Stimulated activated CD8-positive, alpha-beta memory T cell treated with anti-CD3 and anti-CD28 coated beads, Interleukin-4, amount 100 ng/mL, for 4 hours (primary cell): ENCODE data around the gene MYCBPAP.
A peak's percentile ranks its signal among the peaks of the same experiment; 100 is the strongest.
"Not testable (repeated sequence)": the region's sequence is repeated elsewhere in the genome, so short reads cannot be mapped to it uniquely, and the experiment has no call there.

Experiments used
- DNase-seq, 2 donors: peaks; one replicate each; pipeline ENCODE4 v3.0.0-alpha.2; 2020; ENCODE audit warnings: low read depth in 2 of 2, low spot score in 1 of 2

MYCBPAP gene

DNA sequence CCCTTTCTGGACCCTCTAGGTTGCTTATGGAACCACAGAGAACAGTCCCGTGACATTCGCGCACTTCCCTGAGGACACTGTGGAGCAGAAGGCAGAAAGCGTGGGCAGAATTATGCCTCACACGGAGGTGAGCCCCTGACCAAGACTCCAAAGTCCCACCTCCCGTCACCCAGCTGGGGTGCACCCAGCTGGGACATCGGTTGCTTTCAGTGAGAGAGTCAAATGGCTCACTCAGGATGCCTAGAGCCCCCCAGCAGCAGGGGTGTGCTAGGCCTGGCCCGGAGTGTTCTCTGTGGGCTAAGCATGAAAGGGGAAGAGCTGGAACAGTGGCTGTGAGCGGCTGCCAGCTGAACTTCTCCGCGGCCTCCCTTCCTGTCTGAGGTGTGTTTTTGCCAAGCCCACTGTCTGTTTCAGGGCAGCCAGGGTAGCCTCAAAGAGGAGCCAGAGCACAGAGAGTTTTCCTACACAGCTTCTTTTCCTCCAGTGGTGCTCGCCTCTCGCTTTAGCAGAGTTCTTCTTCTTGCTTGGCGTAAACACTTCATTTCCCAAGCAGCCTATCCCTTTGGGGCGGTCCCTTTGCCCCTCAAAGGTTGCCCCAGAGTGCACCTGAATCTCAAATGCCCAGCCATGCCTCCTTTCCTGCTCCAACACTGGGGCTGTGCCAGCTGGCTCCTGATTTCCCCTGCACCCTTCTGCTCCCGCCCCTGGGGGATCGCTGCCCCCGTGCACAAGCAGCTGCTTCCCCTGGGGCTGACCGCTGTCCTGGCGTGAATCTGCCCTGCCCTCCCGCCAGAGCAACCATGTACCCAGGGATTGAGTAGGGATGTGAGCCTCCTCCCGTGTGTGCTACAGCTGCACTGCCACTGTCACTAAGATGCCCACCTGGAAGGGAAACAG is 37.0 kb upstream of the MYCBPAP start:
- no peak for DNase-seq

DNA sequence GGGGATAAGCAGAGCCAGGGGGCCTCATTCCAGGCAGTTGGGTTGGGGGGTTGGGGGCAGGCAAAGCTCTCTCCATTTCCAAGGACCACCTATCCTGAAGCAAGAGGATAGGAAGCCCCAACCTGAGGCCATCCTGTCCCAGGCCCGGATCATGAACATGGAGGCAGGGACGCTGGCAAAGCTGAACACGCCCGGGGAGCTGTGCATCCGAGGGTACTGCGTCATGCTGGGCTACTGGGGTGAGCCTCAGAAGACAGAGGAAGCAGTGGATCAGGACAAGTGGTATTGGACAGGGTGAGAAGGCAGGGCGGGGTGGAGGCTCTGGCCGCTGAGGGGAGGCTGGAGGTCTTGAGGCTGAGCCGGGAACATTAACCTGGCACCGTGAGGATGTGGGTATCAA is 36.0 kb upstream of the MYCBPAP start:
- DNase-seq = no peak

DNA sequence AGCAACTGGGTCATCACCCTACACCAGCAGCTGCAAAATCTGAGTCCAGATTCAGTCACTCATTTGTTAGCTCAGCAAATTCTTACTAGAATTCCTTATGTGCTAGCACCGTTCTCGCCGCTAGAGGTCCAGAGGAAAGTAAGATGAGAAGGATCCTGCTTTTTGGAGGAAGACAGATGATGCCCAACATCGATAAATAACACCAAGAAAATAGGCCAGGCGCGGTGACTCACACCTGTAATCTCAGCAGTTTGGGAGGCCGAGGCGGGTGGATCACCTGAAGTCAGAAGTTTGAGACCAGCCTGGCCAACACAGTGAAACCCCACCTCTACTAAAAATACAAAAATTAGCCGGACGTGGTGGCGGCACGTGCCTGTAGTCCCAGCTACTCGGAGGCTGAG is 35.5 kb upstream of the MYCBPAP start:
- DNase-seq = not testable (repeated sequence)

DNA sequence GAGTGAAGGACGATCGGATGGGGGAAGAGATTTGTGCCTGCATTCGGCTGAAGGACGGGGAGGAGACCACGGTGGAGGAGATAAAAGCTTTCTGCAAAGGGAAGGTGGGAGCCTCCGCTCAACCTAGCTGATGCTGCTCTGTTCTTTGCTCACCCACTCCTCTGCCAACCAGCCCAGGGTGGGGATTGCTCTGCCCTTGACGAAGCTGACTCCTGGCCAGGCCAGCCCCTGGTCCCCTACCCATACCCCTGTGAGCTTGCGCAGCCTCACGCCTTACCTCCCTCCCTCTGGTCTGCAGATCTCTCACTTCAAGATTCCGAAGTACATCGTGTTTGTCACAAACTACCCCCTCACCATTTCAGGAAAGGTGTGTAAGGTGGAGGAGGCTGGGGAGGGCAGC is 34.3 kb upstream of the MYCBPAP start:
- DNase-seq = no peak

DNA sequence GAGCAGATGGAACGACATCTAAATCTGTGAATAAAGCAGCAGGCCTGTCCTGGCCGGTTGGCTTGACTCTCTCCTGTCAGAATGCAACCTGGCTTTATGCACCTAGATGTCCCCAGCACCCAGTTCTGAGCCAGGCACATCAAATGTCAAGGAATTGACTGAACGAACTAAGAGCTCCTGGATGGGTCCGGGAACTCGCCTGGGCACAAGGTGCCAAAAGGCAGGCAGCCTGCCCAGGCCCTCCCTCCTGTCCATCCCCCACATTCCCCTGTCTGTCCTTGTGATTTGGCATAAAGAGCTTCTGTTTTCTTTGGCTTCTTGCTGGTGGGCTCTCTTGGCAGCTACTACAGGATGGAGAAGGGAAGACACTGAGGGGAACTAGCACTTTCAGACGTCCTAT is 33.7 kb upstream of the MYCBPAP start:
- DNase-seq = no peak

DNA sequence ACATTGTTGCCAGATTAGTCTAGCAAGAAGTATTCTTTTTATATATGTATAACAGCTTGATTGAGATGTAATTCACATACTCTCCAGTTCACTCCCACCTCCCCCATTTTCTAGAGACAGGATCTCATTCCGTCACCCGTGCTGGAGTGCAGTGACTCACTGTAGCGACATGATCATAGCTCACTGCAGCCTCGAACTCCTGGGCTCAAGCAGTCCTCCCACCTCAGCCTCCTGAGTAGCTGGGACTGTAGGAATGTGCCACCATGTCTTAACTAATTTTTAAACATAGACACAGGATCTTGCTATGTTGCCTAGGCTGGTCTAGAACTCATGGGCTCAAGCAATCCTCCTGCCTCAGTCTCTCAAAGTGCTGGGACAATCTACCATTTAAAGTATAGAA is 32.9 kb upstream of the MYCBPAP start:
- DNase-seq = no peak

DNA sequence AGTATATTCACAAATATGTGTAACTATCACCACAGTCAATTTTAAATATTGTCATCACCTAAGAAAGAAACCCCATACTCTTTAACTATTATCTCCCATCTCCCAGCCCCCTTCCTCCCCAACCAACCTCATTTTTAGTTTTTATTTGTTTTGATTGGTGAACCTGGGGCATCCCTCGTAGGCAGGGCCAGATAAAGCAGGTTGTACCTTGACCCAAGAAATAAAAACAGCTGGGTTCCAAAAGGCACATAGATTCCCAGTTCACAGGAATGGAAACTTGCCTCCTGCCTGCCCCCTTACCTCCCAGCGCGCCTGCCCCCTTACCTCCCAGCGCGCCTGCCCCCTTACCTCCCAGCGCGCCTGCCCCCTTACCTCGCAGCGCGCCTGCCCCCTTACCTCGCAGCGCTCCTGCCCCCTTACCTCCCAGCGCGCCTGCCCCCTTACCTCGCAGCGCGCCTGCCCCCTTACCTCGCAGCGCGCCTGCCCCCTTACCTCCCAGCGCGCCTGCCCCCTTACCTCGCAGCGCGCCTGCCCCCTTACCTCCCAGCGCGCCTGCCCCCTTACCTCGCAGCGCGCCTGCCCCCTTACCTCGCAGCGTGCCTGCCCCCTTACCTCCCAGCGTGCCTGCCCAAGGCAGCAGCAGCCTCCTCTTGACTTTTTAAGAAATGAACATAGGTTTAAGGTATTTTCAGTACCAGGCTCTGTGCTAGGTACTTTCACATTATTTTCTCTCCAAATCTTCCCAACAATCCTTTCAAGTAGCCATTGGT is 32.3 kb upstream of the MYCBPAP start:
- DNase-seq = not testable (repeated sequence)

DNA sequence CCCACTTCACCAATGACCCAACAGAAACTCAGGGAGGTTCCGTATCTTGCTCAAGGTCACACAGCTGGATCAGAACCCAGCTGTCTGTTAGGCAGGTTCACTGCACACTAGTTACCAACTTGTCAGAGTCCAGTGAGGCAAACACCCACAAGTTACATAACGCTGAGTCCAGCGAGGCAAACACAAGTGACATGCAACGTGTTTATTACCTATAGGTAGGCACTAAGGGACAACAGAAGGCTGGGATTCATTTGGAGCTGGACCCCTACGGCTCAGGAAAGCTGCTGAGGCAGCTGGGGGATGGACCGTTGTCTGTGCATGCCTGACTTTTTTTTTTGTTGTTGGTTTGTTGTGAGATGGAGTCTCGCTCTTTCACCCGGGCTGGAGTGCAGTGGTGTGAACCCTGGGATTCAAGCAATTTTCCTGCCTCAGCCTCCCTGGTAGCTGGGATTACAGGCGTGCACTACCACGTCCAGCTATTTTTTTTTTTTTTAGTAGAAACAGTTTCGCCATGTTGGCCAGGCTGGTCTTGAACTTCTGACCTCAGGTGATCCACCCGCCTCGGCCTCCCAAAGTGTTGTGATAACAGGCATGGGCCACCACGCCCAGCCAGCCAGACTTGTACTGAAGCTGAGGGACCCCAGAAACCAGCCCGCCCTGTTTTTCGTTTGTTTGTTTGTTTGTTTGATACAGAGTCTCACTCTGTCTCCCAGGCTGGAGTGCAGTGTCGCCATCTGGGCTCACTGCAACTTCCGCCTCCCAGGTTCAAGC is 31.5 kb upstream of the MYCBPAP start:
- DNase-seq = no peak

DNA sequence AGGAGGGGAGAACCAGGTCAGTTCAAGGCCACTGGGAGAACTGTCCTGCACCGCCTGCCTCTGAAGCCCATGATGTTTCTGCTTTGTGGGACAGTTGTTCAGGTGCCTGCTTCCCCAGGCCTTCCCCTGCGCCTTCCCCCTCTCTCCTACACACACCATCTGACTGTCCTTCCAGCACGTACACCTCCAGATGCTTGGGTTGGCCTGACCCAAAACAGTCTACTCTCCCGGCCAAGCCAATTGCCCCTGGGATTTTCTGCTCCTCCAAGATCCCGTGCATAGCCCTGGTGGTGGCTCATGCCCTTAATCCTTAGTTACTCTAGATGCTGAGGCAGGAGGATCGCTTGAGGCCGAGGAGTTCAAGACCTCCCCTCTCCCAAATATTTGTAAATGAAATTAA is 30.3 kb upstream of the MYCBPAP start:
- no peak for DNase-seq

DNA sequence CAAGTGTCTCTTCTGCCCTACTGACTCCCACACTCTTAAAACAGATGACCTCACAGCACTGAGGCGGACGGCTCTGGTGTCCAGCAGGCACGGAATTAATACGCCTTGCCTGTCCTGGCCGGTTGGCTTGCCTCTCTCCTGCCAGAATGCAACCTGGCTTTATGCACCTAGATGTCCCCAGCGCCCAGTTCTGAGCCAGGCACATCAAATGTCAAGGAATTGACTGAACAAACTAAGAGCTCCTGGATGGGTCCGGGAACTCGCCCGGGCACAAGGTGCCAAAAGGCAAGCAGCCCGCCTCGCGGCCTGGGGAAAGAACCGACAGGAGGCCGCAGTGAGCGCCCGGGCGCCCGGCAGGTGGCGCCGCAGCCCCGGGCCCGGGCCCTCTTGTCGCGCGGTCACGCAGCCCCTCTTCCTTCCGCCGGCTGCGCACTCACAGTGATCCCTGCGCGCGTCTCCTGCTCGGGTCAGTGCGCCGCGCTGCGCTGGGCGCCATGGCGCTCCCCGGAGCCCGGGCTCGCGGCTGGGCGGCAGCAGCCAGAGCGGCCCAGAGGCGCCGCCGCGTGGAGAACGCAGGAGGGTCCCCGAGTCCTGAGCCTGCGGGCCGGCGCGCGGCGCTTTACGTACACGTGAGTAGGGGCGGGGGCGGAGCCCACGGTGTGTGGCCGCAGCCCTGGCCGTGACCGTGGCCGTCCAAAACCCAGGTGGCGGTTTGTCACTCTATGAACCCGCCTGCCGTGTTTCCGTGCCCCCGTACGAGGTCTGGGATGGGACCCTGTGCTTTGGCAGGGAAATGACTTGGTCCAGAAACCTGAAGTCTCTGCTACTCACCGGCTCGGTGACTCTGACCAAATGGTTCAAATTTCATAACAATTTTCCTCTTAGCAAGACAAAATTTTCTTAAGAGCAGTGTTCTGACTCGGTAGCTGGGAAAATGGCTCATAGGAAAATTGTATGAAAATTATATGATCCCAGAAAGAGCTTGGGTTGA is 29.6 kb upstream of the MYCBPAP start, which contains the start of gene RSAD1:
TSS of gene RSAD1 (plus strand) at position 470 of the 991 bp plus-strand sequence. CDS start at position 495, 25 bp downstream.
- peak; percentile 57 to 69 for DNase-seq

DNA sequence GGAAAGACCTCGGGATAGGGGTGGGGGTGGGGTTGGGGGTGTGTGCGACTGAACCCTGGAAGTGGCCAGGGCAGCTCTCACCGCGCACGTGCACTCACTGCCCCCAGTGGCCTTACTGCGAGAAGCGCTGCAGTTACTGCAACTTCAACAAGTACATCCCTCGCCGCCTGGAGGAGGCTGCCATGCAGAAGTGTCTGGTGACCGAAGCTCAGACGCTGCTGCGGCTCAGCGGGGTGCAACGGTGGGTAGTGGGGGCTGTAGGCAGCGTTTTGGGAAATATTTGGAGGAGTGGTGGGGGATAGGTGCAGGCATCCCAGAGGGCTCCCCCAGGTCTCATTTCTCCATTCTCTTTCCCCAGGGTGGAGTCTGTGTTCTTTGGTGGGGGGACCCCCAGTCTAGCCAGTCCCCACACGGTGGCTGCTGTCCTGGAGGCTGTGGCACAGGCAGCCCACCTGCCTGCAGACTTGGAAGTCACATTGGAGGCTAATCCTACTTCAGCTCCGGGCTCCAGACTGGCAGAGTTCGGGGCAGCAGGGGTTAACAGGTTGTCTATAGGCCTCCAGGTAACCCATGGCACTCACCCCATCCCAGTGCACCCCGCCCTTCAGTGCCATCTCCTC is 28.6 kb upstream of the MYCBPAP start:
- peak; percentile 10 to 40 for DNase-seq

DNA sequence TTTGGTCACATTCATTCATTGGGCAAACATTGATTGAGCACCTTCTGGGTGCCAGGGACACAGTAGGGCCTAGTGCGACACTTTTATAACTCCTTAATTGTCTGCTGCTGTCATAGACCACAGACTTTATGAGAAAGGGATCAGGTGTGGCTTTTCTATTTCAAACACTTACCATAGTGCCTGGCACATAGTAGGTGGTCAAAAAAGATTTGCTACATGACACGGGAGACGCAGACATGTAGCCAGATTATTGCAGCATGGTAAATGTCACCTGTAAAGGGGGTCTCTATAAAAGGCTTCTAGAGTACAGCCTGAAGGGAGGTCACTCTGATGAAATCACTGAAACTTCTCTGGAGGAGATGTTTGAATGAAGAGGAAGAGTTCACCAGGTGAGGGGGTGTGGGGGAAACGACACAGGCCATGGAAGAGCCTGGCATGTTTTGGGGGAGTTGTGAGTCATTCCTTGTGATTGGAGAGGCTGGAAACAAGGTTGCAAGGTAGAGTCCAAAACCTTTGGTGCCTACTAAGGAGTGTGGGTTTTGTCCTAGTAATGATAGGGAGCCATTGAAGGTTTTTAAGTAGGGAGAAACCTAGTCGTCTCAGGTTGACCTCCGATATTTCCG is 28.0 kb upstream of the MYCBPAP start:
- no peak for DNase-seq

DNA sequence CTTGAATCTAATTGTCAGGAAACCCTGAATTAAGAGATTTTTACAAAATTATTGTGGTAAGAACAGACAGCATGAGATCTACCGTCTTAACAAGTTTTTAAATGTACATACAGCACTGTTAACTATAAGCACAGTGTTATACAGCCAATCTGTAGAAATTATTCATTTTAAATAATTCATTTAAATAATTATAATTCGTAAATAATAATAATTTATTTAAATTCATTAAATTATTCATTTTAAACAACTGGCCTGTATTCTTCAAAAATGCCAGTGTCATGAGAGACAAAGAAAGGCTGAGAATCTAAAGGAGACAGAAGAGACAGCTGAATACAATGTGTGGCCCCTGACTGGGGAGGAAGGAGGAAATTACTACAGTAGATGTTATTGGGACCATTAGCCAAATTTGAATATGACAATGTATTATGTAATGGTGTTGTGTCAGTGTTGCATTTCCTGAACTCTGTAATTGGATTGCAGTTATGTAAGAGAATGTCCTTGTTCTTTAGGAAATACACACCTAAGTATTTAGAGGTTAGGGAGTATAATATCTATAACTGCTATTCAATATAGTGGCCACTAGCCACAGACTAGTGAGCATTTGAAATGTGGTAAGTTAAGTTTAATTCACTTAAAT is 27.3 kb upstream of the MYCBPAP start:
- no peak for DNase-seq

DNA sequence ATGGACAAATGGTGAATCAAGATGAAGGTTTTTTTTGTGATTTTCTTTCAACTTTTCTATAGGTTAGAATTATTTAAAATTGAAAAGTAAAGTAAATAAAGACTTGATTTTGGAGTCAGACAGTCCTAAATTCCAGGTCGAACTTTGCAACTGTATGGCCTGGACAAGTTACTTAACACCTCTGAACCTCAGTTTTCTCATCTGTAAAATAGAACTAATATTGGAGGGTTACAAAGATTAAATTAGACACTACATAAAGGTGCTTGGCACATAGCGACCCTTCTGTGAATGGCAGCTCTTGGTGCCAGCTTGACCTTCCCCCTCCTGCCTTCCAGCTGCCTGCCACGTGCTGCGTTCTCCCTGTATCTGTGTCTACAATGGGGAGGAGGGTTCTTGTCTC is 26.6 kb upstream of the MYCBPAP start:
- no peak for DNase-seq

DNA sequence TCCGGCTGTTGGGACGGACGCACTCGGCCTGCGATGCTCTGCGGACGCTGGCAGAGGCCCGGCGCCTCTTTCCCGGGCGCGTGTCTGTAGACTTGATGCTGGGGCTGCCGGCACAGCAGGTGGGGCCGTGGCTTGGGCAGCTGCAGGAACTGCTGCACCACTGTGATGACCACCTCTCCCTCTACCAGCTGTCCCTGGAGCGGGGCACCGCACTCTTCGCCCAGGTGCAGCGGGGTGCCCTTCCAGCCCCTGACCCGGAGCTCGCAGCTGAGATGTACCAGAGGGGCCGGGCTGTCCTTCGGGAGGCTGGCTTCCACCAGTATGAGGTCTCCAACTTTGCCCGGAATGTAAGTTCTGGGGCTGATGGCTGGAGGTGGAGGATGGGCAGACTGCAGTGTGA is 26.1 kb upstream of the MYCBPAP start:
- DNase-seq = no peak

DNA sequence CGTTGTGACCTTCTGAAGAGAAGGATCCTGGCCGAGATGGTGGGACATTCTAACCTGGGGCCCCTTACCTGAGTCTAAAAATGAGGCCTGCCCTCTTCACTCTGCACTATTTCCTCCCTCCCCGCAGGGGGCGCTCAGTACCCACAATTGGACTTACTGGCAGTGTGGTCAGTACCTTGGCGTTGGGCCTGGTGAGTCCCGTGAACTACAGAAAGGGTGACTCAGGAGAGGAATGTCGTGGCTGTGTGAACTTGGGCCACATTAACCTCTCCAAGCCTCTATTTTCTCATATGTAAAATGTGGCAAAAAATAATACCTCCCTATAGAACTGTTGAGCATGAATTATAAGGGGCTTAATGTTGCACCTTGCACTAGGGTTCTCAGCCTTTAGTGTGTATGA is 25.7 kb upstream of the MYCBPAP start:
- DNase-seq = peak; percentile 24 to 40

DNA sequence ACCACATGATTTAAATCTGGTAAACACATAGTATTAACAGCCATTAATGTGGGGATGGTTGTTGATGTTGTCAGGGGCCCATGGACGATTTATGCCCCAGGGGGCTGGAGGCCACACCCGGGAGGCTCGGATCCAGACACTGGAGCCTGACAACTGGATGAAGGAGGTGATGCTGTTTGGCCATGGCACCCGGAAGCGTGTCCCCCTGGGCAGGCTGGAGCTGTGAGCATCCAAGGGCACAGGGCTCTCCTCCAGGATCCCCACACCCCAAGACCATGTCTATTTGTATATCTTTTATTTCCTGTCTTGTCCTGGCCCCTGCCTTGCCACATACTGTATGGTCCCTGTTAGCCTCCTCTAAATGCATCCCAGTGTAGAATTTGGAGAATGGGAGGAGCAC is 25.0 kb upstream of the MYCBPAP start:
- no peak for DNase-seq

DNA sequence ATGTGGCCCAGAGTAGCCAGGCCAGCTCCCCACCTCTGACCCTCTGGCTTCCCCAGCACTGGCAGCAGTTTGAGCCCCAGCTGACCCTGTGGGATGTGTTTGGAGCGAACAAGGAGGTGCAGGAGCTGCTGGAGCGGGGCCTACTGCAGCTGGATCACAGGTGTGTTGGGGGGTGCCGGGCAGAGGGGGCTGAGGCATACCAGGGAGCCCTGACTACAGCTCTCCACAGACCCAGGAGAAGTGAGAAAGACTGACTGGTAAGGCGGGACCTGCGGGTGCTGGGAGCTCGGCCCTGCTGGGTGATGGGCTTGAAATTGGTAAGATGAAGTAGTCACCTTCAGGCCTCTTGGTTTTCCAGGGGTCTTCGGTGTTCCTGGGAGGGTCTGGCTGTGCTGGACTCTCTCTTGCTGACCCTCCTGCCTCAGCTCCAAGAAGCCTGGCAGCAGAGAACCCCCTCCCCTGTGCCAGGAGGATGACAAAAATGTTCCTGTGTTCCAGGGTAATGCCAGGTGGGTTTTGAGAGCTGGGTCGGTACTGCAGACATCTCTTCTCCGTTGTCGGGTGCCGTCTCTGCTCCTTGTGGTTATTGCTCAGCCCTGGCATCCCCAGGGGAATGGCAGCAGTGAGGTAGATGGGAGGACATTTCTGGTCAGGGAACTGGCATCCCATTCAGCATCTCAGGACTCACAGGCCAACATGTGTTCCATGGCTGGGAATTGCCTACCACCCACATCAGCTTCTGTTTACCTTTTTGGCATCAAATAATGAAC is 23.7 kb upstream of the MYCBPAP start:
- DNase-seq = no peak
